Esophagus muscularis mucosa (tissue), 4 donors: Measurements from ENCODE around the gene C2orf42. TPM values are rescaled to one million over a fixed set of nuclear protein-coding genes. Genes with fewer than 3 reads are reported as not detected.
"Not testable (repeated sequence)": the region's sequence is repeated elsewhere in the genome, so short reads cannot be mapped to it uniquely, and the experiment has no call there.

ENCODE experiments used
- DNase-seq: peaks from one replicate; pipeline ENCODE4 v3.0.0-alpha.2; 2017; ENCODE audit errors: extremely low spot score
- H3K27ac ChIP-seq, 4 donors: fragments of 200-600 bp; sonication (generic); replicated peaks in 1 of 4; 1 replicate in 3 of 4; 2 replicates in 1 of 4; pipeline ENCODE4 v1.5.1; 2016 to 2019; ENCODE audit warnings: mild to moderate bottlenecking in 1 of 4
- H3K27me3 ChIP-seq, 4 donors: fragments of 200-600 bp; sonication (generic); one replicate each; pipeline versions ENCODE4 v1.5.1 to v1.6.0; 2016 to 2019
- H3K36me3 ChIP-seq, 4 donors: fragments of 200-600 bp; sonication (generic); one replicate each; pipeline ENCODE4 v1.5.1; 2016 to 2019
- H3K4me1 ChIP-seq, 4 donors: fragments of 200-600 bp; sonication (generic); one replicate each; pipeline ENCODE4 v1.5.1; 2016 to 2019
- H3K4me3 ChIP-seq, 4 donors: fragments of 200-600 bp; sonication (generic); 1 replicate in 2 of 4; 2 replicates in 2 of 4; pipeline ENCODE4 v1.5.1; 2016 to 2019; ENCODE audit warnings: mild to moderate bottlenecking in 4 of 4, moderate library complexity in 1 of 4
- H3K9me3 ChIP-seq, 4 donors: fragments of 200-600 bp; sonication (generic); 1 replicate in 3 of 4; 2 replicates in 1 of 4; pipeline ENCODE4 v1.5.1; 2016 to 2019
- CTCF ChIP-seq, 3 experiments: fragments of 200-600 bp in 2 of 3; fragments of 450-650 bp in 1 of 3; sonication (generic) in 2 of 3; IDR thresholded peaks; one replicate each; pipeline ENCODE4 v1.5.1; 2017 to 2019; ENCODE audit warnings: antibody characterized with exemption in 3 of 3, mild to moderate bottlenecking in 2 of 3, moderate library complexity in 1 of 3
- EP300 ChIP-seq: sonication (generic); formaldehyde crosslinking; IDR thresholded peaks from one replicate; pipeline ENCODE4 v1.6.1; 2017; ENCODE audit warnings: antibody characterized with exemption
- POLR2A ChIP-seq: fragments of 450-650 bp; IDR thresholded peaks from one replicate; pipeline ENCODE4 v1.6.1; 2017; ENCODE audit warnings: antibody characterized with exemption, moderate library complexity, mild to moderate bottlenecking, low read depth
- POLR2AphosphoS5 ChIP-seq, 2 donors: sonication (generic); formaldehyde crosslinking; IDR thresholded peaks; one replicate each; pipeline ENCODE4 v1.6.1; 2017; ENCODE audit warnings: antibody characterized with exemption in 2 of 2
- WGBS: methylation state at CpG from one replicate; pipeline ENCODE4 v1.1.5; 2018; 5-methylcytosine and 5-hydroxymethylcytosine counted together
- intact Hi-C: fragments of 100-400 bp; cut with DNase I; formaldehyde crosslinking; loops from one replicate; pipeline ENCODE4 v1.15.1; 2023
- total RNA-seq, 4 donors: library from RNA; depleted of rRNA; stranded (reverse); fragments of >200 nt; gene quantifications; one replicate each; pipeline versions ENCODE4 v1.1.0 to v1.2.1, GENCODE V29; 2016

The C2orf42 gene
- total RNA-seq, 4 donors from 2014 or later, result 15.4 to 20.9 (median 17.9) TPM

- intact Hi-C loops, result no loop called here
- peaks cover 15 to 52% (median 40%) of the 10 kb centered on the region in 4 donors for H3K36me3 ChIP-seq
- 94% methylated on average over 4 of the region's 4 CpGs for WGBS
- H3K4me1 ChIP-seq, result no peaks in the 10 kb centered on the region
- no peak for TF ChIP-seq CTCF (IDR thresholded peaks at IDR 0.05)
- TF ChIP-seq POLR2A, result no peak
- TF ChIP-seq EP300, result no peak
- TF ChIP-seq POLR2AphosphoS5 (IDR thresholded peaks at IDR 0.05), result no peak
- no peak overlapping the region for H3K27ac ChIP-seq
- no peaks in the 10 kb centered on the region for H3K9me3 ChIP-seq
- H3K4me3 ChIP-seq, result no peak overlapping the region
- H3K27me3 ChIP-seq, result no peaks in the 10 kb centered on the region
- no peak for DNase-seq
Observed at GRCh38 chr2:70182689-70183088, 8.1 kb downstream of the C2orf42 start.

- no peaks in the 10 kb centered on the region for H3K9me3 ChIP-seq
- intact Hi-C loops, result no loop called here
- no peaks in the 10 kb centered on the region for H3K27me3 ChIP-seq
- H3K4me1 ChIP-seq, result no peaks in the 10 kb centered on the region
- H3K4me3 ChIP-seq, result no peak overlapping the region
- TF ChIP-seq CTCF (IDR thresholded peaks at IDR 0.05), result no peak
- TF ChIP-seq POLR2A, result no peak
- TF ChIP-seq EP300, result no peak
- TF ChIP-seq POLR2AphosphoS5 (IDR thresholded peaks at IDR 0.05), result no peak
- DNase-seq, result no peak
- H3K27ac ChIP-seq, result no peak overlapping the region
- 87% methylated on average over 16 of the region's 16 CpGs for WGBS
- H3K36me3 ChIP-seq, result peaks cover 28 to 64% (median 51%) of the 10 kb centered on the region in 4 donors
Observed at GRCh38 chr2:70181363-70181956, 9.4 kb downstream of the C2orf42 start.

- Histone ChIP-seq H3K27ac (no peak overlapping the region), H3K4me1 (no peaks in the 10 kb centered on the region), H3K36me3 (peaks cover 39 to 98% (median 92%) of the 10 kb centered on the region in 4 donors), H3K9me3 (no peaks in the 10 kb centered on the region), H3K27me3 (no peaks in the 10 kb centered on the region), H3K4me3 (no peak overlapping the region)
- no peak for DNase-seq
- WGBS, result 94% methylated on average over 8 of the region's 8 CpGs
- no peak for TF ChIP-seq CTCF (IDR thresholded peaks at IDR 0.05)
- TF ChIP-seq POLR2AphosphoS5 (IDR thresholded peaks at IDR 0.05), result no peak
- TF ChIP-seq POLR2A, result no peak
- TF ChIP-seq EP300, result no peak
- intact Hi-C loops, result no loop called here
Observed at GRCh38 chr2:70173520-70173919, 17.3 kb downstream of the C2orf42 start.

- DNase-seq, H3K27ac ChIP-seq, intact Hi-C loops, H3K9me3 ChIP-seq, H3K4me1 ChIP-seq, H3K4me3 ChIP-seq, H3K27me3 ChIP-seq: not testable (repeated sequence)
- 93% methylated on average over 11 of the region's 11 CpGs for WGBS
- H3K36me3 ChIP-seq, result peaks cover 38 to 98% (median 89%) of the 10 kb centered on the region in 4 donors
Observed at GRCh38 chr2:70169654-70170245, 21.1 kb downstream of the C2orf42 start.

- TF ChIP-seq EP300, result no peak
- no peak for TF ChIP-seq CTCF (IDR thresholded peaks at IDR 0.05)
- no peak for TF ChIP-seq POLR2A
- TF ChIP-seq POLR2AphosphoS5 (IDR thresholded peaks at IDR 0.05), result no peak
- Histone ChIP-seq H3K9me3 (no peaks in the 10 kb centered on the region), H3K27me3 (no peaks in the 10 kb centered on the region), H3K4me1 (no peaks in the 10 kb centered on the region), H3K4me3 (no peak overlapping the region), H3K36me3 (peaks cover 25 to 98% (median 85%) of the 10 kb centered on the region in 4 donors), H3K27ac (no peak overlapping the region)
- intact Hi-C loops, result no loop called here
- WGBS, result 71% methylated on average over 2 of the region's 2 CpGs
- no peak for DNase-seq
Observed at GRCh38 chr2:70161069-70161534, 29.7 kb downstream of the C2orf42 start.
